Mucosa of stomach (tissue), 1 donor: ENCODE data around the gene LRP1B.
"Not testable (repeated sequence)": the region's sequence is repeated elsewhere in the genome, so short reads cannot be mapped to it uniquely, and the experiment has no call there.

Source experiments
- H3K27me3 ChIP-seq: one replicate; pipeline ENCODE4 v1.7.0; 2013; ENCODE audit warnings: mild to moderate bottlenecking, low read length; ENCODE audit not compliant: control insufficient read depth, insufficient read depth
- H3K36me3 ChIP-seq: one replicate; pipeline ENCODE4 v1.7.0; 2013; ENCODE audit warnings: low read length; ENCODE audit not compliant: control insufficient read depth, insufficient read depth
- H3K4me1 ChIP-seq: one replicate; pipeline ENCODE4 v1.7.0; 2013; ENCODE audit warnings: mild to moderate bottlenecking, low read length; ENCODE audit not compliant: control insufficient read depth, insufficient read depth
- H3K4me3 ChIP-seq: one replicate; pipeline ENCODE4 v1.7.0; 2013; ENCODE audit warnings: low read length
- H3K9ac ChIP-seq: one replicate; pipeline ENCODE4 v1.7.0; 2013; ENCODE audit warnings: mild to moderate bottlenecking, low read length, moderate library complexity
- H3K9me3 ChIP-seq: one replicate; pipeline ENCODE4 v1.7.0; 2013; ENCODE audit warnings: mild to moderate bottlenecking, low read length, moderate library complexity; ENCODE audit not compliant: control insufficient read depth
- donor health status: Pancreatic carcinoma.

The LRP1B gene

GRCh38 chr2:140307532-140307931, 1823.3 kb downstream of the LRP1B start:
- no peak overlapping the region for H3K9ac ChIP-seq
- H3K4me1 ChIP-seq, result no peaks in the 10 kb centered on the region
- H3K9me3 ChIP-seq, result no peaks in the 10 kb centered on the region
- H3K27me3 ChIP-seq, result no peaks in the 10 kb centered on the region
- no peak overlapping the region for H3K4me3 ChIP-seq
- no peaks in the 10 kb centered on the region for H3K36me3 ChIP-seq

GRCh38 chr2:140295767-140296166, 1835.0 kb downstream of the LRP1B start:
- no peaks in the 10 kb centered on the region for H3K36me3 ChIP-seq
- no peak overlapping the region for H3K9ac ChIP-seq
- H3K4me1 ChIP-seq, result no peaks in the 10 kb centered on the region
- H3K27me3 ChIP-seq, result no peaks in the 10 kb centered on the region
- H3K4me3 ChIP-seq, result no peak overlapping the region
- no peaks in the 10 kb centered on the region for H3K9me3 ChIP-seq

GRCh38 chr2:140288726-140289125, 1842.1 kb downstream of the LRP1B start:
- no peaks in the 10 kb centered on the region for H3K9me3 ChIP-seq

GRCh38 chr2:140288213-140288612, 1842.6 kb downstream of the LRP1B start:
- Histone ChIP-seq H3K36me3 (no peaks in the 10 kb centered on the region), H3K4me1 (no peaks in the 10 kb centered on the region), H3K9me3 (no peaks in the 10 kb centered on the region), H3K4me3 (no peak overlapping the region), H3K27me3 (no peaks in the 10 kb centered on the region), H3K9ac (no peak overlapping the region)

More at GRCh38 chr2:140288726-140289125, 1842.1 kb downstream of the LRP1B start:
- Histone ChIP-seq H3K4me3 (no peak overlapping the region), H3K9ac (no peak overlapping the region), H3K36me3 (no peaks in the 10 kb centered on the region), H3K27me3 (no peaks in the 10 kb centered on the region), H3K4me1 (no peaks in the 10 kb centered on the region)

- Histone ChIP-seq H3K36me3 (no peaks in the 10 kb centered on the region), H3K27me3 (no peaks in the 10 kb centered on the region), H3K9me3 (no peaks in the 10 kb centered on the region)
These were observed 1844.4 kb downstream of the LRP1B start for GRCh38 chr2:140286377-140286776.

GRCh38 chr2:140277344-140277743, 1853.5 kb downstream of the LRP1B start:
- H3K9ac ChIP-seq, H3K9me3 ChIP-seq, H3K4me1 ChIP-seq, H3K36me3 ChIP-seq, H3K27me3 ChIP-seq, H3K4me3 ChIP-seq: not testable (repeated sequence)

More at GRCh38 chr2:140286377-140286776, 1844.4 kb downstream of the LRP1B start:
- Histone ChIP-seq H3K4me3 (no peak overlapping the region), H3K4me1 (no peaks in the 10 kb centered on the region), H3K9ac (no peak overlapping the region)

GRCh38 chr2:140276661-140277060, 1854.2 kb downstream of the LRP1B start:
- H3K9ac ChIP-seq, result no peak overlapping the region
- no peaks in the 10 kb centered on the region for H3K4me1 ChIP-seq
- H3K36me3 ChIP-seq, result no peaks in the 10 kb centered on the region
- H3K27me3 ChIP-seq, result no peaks in the 10 kb centered on the region
- H3K9me3 ChIP-seq, result no peaks in the 10 kb centered on the region
- no peak overlapping the region for H3K4me3 ChIP-seq

- no peak overlapping the region for H3K4me3 ChIP-seq
- H3K27me3 ChIP-seq, result no peaks in the 10 kb centered on the region
These were observed 1855.4 kb downstream of the LRP1B start for GRCh38 chr2:140275427-140275826.

GRCh38 chr2:140274891-140275290, 1855.9 kb downstream of the LRP1B start:
- Histone ChIP-seq H3K27me3 (no peaks in the 10 kb centered on the region), H3K4me3 (no peak overlapping the region), H3K9me3 (no peaks in the 10 kb centered on the region), H3K36me3 (no peaks in the 10 kb centered on the region), H3K9ac (no peak overlapping the region), H3K4me1 (no peaks in the 10 kb centered on the region)

More at GRCh38 chr2:140275427-140275826, 1855.4 kb downstream of the LRP1B start:
- Histone ChIP-seq H3K9ac (no peak overlapping the region), H3K36me3 (no peaks in the 10 kb centered on the region), H3K9me3 (no peaks in the 10 kb centered on the region), H3K4me1 (no peaks in the 10 kb centered on the region)

- Histone ChIP-seq H3K4me1 (no peaks in the 10 kb centered on the region), H3K4me3 (no peak overlapping the region), H3K9ac (no peak overlapping the region), H3K9me3 (no peaks in the 10 kb centered on the region), H3K27me3 (no peaks in the 10 kb centered on the region), H3K36me3 (no peaks in the 10 kb centered on the region)
These were observed 1856.9 kb downstream of the LRP1B start for GRCh38 chr2:140273958-140274357.

- Histone ChIP-seq H3K4me3 (no peak overlapping the region), H3K9ac (no peak overlapping the region), H3K27me3 (no peaks in the 10 kb centered on the region), H3K36me3 (no peaks in the 10 kb centered on the region), H3K9me3 (no peaks in the 10 kb centered on the region), H3K4me1 (no peaks in the 10 kb centered on the region)
These were observed 1857.4 kb downstream of the LRP1B start for GRCh38 chr2:140273408-140273807.

- no peak overlapping the region for H3K4me3 ChIP-seq
- no peaks in the 10 kb centered on the region for H3K27me3 ChIP-seq
- no peaks in the 10 kb centered on the region for H3K36me3 ChIP-seq
These were observed 1860.6 kb downstream of the LRP1B start for GRCh38 chr2:140270224-140270623.

GRCh38 chr2:140269000-140269399, 1861.8 kb downstream of the LRP1B start:
- no peaks in the 10 kb centered on the region for H3K9me3 ChIP-seq
- no peaks in the 10 kb centered on the region for H3K27me3 ChIP-seq
- H3K9ac ChIP-seq, result no peak overlapping the region
- H3K4me3 ChIP-seq, result no peak overlapping the region
- H3K4me1 ChIP-seq, result no peaks in the 10 kb centered on the region
- no peaks in the 10 kb centered on the region for H3K36me3 ChIP-seq

More at GRCh38 chr2:140270224-140270623, 1860.6 kb downstream of the LRP1B start:
- no peaks in the 10 kb centered on the region for H3K9me3 ChIP-seq
- no peak overlapping the region for H3K9ac ChIP-seq
- no peaks in the 10 kb centered on the region for H3K4me1 ChIP-seq
